Measurements from ENCODE around the gene DRC7.
"Not testable (repeated sequence)": the region's sequence is repeated elsewhere in the genome, so short reads cannot be mapped to it uniquely, and the experiment has no call there.

The DRC7 gene

GRCh38 chr16:57738844-57739243, 44.2 kb downstream of the DRC7 start:
- no peak for DNase-seq

GRCh38 chr16:57739756-57740422, 45.3 kb downstream of the DRC7 start:
- DNase-seq, result no peak

- DNase-seq, result no peak
Measured at GRCh38 chr16:57740423-57741071, 45.9 kb downstream of the DRC7 start.

GRCh38 chr16:57741660-57742191, 47.1 kb downstream of the DRC7 start:
- DNase-seq, result no peak

- DNase-seq, result no peak
Measured at GRCh38 chr16:57742543-57742942, 47.9 kb downstream of the DRC7 start.

- no peak for DNase-seq
Measured at GRCh38 chr16:57743458-57743857, 48.9 kb downstream of the DRC7 start.

GRCh38 chr16:57743886-57744641, 49.5 kb downstream of the DRC7 start:
- no peak for DNase-seq

GRCh38 chr16:57744642-57744903, 50.0 kb downstream of the DRC7 start:
- no peak for DNase-seq

GRCh38 chr16:57745768-57746167, 51.2 kb downstream of the DRC7 start:
- DNase-seq, result no peak

GRCh38 chr16:57746316-57746715, 51.7 kb downstream of the DRC7 start:
- not testable (repeated sequence) for DNase-seq

GRCh38 chr16:57747091-57747490, 52.5 kb downstream of the DRC7 start:
- DNase-seq, result no peak

GRCh38 chr16:57747496-57747895, 52.9 kb downstream of the DRC7 start:
- no peak for DNase-seq

- DNase-seq, result no peak
Measured at GRCh38 chr16:57747996-57748395, 53.4 kb downstream of the DRC7 start.

- no peak for DNase-seq
Measured at GRCh38 chr16:57748596-57748995, 54.0 kb downstream of the DRC7 start.

- no peak for DNase-seq
Measured at GRCh38 chr16:57749101-57749692, 54.6 kb downstream of the DRC7 start.

- DNase-seq, result no peak
Measured at GRCh38 chr16:57749856-57750452, 55.3 kb downstream of the DRC7 start.

- DNase-seq, result no peak
Measured at GRCh38 chr16:57750796-57751538, 56.4 kb downstream of the DRC7 start.

GRCh38 chr16:57751539-57752202, 57.1 kb downstream of the DRC7 start:
- no peak for DNase-seq

GRCh38 chr16:57752203-57752580, 57.6 kb downstream of the DRC7 start:
- no peak for DNase-seq

- DNase-seq, result no peak
Measured at GRCh38 chr16:57752581-57753447, 58.2 kb downstream of the DRC7 start.

All from DMS79 (cell line).